Measurements from ENCODE around the gene ROBO1.

Gene ROBO1

DNA sequence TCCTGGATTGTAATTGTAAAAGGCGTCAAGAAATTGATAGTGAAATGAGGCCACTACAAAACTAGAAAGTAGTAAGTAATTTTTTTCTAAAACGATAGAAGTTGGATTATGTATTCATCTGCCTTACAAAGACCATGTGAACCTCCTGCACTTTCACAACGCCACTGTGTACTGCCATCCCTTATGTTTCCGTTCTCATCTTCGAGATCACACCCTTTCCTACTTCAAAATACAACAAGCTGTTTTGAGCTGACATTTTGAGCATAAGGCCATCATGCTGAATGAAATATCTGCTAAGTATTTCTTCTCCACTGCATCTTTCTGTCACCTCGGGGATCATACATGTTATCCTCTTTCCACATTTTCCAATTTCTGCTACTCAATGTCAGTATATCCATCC is 885.5 kb downstream of the ROBO1 start:
- no peak for TF ChIP-seq POLR2A (IDR thresholded peaks at IDR 0.05; ENCODE audit: low read depth, low read length)
- FAIRE-seq: peak; percentile 52

DNA sequence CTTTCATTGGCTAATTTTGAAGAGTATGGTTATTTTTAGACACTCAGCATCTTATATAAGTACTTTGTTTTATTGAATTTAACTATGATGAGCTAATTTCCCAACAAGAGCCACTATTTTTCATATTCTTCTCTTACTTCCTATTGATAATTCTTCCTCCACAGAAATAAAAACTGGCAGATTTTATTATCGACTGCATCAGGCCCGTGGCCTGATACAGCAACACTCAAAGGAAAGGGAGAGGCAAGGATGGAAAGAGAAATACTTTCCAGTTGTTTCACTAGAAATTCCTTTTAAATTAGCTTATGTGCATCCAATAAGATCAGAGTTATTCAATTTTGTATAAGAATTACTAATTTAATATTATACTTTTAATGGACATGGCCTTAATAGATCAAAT is 886.3 kb downstream of the ROBO1 start:
- FAIRE-seq (no peak), DNase-seq (ENCODE audit: insufficient read length, low spot score) (no peak)
- TF ChIP-seq POLR2A (IDR thresholded peaks at IDR 0.05; ENCODE audit: low read depth, low read length): no peak

More for the DNA sequence above, 885.5 kb downstream of the ROBO1 start:
- DNase-seq (ENCODE audit: insufficient read length, low spot score): no peak

DNA sequence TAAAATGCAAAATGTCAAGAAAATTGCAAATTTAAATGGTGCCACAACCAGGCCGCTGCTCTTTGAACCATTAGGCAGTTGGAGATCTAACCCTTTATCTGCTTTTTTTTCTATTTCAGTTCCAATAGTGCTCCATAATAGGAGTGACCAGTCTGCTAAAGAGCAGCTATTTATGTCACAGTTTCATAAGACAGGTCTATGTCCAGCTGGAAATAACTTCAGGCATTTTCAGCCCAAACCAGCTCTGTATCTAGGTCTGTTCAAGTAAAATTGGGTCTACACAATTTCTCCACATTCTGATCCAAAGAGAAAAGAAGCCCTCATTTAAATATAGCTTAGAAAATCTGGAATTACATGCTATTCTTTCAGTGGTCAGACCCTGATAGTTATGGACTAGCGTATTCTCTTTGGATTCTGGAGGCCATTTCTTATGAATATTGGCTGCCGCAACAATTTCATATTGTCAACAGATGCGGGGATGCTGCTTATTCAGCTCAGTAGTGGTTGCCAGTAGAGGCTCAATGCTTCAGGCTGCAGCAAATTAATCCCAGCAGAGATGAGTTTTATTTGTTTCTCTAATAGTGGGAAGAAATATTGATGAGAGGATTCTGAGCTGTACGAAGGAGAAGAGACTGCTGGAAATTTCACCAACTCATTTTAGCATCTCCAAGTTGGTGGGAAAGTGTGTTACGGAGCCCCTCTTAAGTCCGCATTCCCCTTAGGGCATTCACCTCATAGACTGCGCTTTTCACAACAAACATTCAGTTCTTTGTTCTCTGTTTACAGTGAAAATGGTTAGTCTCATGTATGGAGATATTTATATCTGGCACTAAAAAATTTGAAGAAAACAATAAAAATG is 887.0 kb downstream of the ROBO1 start:
- no peak for DNase-seq (ENCODE audit: insufficient read length, low spot score)
- no peak for TF ChIP-seq POLR2A (IDR thresholded peaks at IDR 0.05; ENCODE audit: low read depth, low read length)
- no peak for FAIRE-seq

DNA sequence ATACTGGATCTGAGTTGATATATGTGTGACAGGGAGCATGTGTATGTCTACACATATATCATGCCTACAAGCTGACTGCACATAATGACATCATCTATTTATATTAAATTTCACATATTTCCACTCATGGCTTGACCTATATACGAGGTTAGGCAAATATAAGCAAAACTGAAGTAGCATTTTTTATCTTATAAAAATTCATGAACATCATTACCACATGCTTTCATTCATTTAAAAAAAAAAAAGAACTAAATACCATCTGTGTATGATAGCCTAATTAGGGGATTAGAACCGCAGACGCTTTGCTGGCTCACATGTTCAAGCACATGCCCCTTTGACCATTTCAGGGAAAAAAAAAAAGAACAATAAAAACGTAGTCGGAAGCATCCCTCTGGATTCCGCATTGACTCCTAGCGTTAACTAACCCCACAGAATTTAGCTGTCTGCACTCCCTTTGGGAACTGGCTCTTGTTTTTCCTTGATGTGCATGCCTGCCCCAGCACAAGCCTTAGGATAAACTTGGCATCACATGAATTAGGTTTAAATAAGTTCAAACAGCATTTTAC is 888.4 kb downstream of the ROBO1 start:
- FAIRE-seq (no peak), DNase-seq (ENCODE audit: insufficient read length, low spot score) (no peak)

DNA sequence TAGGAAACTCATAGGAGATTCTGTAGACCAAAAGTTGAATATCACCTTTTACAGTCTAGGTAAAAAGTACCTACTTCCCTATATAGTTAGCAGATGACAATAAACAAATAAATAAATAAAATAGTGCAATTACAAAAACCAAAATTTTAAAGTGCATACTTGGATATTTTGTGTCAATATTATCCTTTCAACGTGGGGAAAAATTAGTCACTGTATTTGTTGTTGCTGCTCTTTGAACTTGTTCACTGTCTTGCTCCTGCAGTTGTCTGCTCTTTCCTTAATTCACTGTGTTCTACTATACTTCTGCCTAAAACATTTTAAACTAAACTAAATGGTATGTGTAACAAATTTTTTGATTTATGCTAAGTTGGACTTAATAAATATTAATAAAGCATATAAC is 889.0 kb downstream of the ROBO1 start:
- TF ChIP-seq POLR2A (IDR thresholded peaks at IDR 0.05; ENCODE audit: low read depth, low read length): no peak
- DNase-seq (ENCODE audit: insufficient read length, low spot score) (no peak), FAIRE-seq (no peak)

More for the DNA sequence above, 888.4 kb downstream of the ROBO1 start:
- TF ChIP-seq POLR2A (IDR thresholded peaks at IDR 0.05; ENCODE audit: low read depth, low read length): no peak

DNA sequence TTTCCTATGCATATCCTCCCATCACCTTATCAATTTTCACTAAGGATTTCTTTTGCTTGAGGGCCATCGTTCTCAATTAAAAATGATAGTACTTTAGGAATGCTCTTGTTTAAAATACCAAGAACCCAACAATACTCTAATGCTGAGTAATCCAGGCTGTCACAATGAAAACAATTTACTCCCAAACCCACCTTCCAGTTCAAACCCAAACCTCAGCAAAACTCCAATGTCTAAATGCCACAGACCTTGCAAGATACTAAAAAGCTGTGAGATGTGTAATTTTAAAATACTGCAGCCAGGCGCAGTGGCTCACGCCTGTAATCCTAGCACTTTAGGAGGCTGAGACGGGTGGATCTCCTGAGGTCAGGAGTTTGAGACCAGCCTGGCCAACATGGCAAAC is 889.8 kb downstream of the ROBO1 start:
- TF ChIP-seq POLR2A (IDR thresholded peaks at IDR 0.05; ENCODE audit: low read depth, low read length): no peak
- peak; percentile 78 for FAIRE-seq
- DNase-seq (ENCODE audit: insufficient read length, low spot score): no peak

DNA sequence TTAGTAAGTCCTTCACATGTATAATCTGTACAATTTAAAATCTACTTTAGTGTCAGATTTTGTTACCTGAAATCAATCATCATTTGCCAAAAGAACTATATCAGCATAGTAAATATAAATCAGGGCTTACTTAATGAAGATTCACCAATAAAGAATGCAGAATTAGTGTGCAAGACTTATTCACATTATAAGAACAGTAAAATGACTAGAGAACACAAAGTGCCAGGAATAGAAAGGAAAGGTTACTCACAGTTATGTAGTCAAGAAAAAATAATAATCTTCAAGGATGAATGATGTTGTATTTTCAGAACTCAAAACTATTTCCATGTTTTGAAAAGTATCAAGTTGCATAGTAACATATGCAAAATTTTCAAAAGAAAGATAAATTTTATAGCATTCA is 891.9 kb downstream of the ROBO1 start:
- DNase-seq (ENCODE audit: insufficient read length, low spot score) (no peak), FAIRE-seq (peak; percentile 50)
- TF ChIP-seq POLR2A (IDR thresholded peaks at IDR 0.05; ENCODE audit: low read depth, low read length): no peak

DNA sequence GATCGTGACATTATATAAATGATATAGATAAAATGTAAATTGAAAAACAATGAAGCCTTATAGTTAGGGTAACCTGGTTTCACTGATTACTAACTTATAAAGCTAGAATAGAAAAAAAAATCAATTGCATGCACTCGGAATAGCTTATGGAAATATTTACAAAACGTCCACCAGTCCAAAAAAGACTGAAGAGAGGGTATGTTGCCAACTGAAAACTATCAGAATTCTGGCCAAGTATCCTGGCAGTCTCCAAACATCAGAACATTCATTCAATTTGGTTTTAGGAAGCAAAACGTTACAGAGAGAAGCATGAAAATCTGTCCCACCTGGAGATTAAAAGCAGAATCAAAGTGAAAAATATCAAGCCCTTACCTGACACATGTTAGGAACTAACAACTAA is 892.4 kb downstream of the ROBO1 start:
- FAIRE-seq: peak; percentile 30
- TF ChIP-seq POLR2A (IDR thresholded peaks at IDR 0.05; ENCODE audit: low read depth, low read length): no peak
- DNase-seq (ENCODE audit: insufficient read length, low spot score): no peak

DNA sequence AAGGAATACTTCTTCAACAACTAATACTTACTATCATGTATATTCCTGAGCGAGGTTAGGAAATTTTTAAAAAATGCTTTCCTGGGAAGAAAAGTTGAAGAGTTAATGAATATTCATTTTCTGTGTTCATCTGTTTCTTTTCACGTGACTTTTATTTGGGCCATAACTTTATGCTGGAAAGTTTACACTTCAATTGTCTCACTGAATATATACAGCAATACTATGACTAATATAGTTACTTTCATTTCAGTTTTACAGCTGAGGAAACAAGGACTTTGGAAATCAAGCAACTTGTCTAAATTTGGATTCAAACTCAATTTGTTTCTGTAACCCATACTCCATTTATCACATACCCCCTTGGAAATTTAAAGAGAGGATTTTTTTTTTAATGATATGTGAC is 894.2 kb downstream of the ROBO1 start:
- FAIRE-seq (peak; percentile 58), DNase-seq (ENCODE audit: insufficient read length, low spot score) (no peak)
- no peak for TF ChIP-seq POLR2A (IDR thresholded peaks at IDR 0.05; ENCODE audit: low read depth, low read length)

DNA sequence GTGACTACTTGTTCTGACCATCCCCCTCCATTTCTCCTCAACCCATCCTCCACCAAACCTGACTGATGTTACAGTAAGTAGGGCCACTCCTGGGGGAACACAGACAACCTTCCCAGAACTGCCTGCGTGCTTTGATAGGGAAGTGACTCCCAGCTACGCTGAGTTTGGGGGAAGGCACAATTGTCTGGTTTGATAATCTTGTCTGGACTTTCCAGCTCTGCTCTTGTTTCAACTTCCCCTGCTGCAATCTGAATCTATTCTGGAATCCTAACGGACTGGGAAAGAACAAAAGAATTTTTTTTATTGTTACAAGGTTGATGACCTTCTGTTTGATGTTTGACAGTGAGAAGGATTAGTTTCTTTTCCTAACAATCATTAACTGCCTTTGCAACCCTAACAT is 895.6 kb downstream of the ROBO1 start:
- no peak for DNase-seq (ENCODE audit: insufficient read length, low spot score)
- FAIRE-seq: peak; percentile 71
- no peak for TF ChIP-seq POLR2A (IDR thresholded peaks at IDR 0.05; ENCODE audit: low read depth, low read length)

DNA sequence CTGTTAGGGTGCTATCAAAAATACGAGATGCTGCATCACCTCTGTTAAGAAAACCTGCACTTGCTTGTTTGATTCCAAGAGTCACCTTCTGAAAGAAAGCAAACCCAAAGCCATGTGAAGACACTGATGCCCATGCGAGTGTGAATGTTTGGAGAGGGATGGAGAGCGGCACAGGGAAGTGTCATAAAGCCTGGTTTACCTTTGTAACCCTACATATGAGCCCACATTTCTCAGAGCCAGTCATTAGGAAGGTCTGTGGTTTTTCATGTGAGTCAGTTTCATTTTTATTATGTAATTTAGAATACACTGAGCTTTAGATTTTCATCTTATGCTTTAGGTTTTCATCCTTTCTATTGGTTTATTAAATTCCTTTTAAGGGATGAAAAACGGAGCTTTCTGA is 896.8 kb downstream of the ROBO1 start:
- FAIRE-seq: peak; percentile 57
- no peak for DNase-seq (ENCODE audit: insufficient read length, low spot score)
- no peak for TF ChIP-seq POLR2A (IDR thresholded peaks at IDR 0.05; ENCODE audit: low read depth, low read length)

DNA sequence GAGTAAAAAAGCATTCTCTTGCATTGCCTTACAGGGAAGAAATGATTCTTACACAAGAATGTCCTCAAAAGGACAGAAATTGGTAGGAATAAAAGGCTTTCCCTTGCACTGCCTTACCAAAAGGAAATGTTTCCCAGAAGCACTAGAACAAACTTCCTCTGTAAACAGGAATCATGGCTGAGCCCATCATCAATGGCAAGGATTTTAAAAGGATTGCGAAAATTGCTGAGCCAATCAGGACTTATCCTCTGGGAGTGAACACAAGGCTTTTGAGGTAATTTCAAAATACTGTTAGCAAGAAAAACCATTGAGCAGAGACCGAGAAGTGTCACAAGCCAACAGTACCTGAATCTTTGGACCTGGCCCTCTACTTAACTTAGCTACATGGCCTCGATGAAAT is 897.3 kb downstream of the ROBO1 start:
- DNase-seq (ENCODE audit: insufficient read length, low spot score) (no peak), FAIRE-seq (no peak)
- no peak for TF ChIP-seq POLR2A (IDR thresholded peaks at IDR 0.05; ENCODE audit: low read depth, low read length)

DNA sequence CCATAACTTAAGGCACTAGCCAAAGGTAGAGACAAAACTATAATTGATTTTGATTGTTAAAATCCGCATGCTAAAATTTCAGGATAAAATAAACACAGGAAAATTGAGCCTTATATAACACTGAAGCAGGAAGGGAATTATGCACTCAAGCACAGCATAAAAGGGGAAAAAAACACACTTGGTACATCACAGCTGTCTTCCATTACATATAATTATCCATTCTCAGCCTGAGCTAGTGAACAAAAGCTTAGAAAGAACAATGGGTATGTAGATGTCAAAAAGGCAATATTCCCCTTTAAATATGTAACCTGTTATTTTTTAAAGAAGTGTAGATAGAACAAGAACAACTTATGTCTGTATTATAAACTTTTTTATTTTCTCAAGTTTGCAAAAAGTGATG is 899.2 kb downstream of the ROBO1 start:
- DNase-seq (ENCODE audit: insufficient read length, low spot score) (no peak), FAIRE-seq (no peak)
- no peak for TF ChIP-seq POLR2A (IDR thresholded peaks at IDR 0.05; ENCODE audit: low read depth, low read length)

DNA sequence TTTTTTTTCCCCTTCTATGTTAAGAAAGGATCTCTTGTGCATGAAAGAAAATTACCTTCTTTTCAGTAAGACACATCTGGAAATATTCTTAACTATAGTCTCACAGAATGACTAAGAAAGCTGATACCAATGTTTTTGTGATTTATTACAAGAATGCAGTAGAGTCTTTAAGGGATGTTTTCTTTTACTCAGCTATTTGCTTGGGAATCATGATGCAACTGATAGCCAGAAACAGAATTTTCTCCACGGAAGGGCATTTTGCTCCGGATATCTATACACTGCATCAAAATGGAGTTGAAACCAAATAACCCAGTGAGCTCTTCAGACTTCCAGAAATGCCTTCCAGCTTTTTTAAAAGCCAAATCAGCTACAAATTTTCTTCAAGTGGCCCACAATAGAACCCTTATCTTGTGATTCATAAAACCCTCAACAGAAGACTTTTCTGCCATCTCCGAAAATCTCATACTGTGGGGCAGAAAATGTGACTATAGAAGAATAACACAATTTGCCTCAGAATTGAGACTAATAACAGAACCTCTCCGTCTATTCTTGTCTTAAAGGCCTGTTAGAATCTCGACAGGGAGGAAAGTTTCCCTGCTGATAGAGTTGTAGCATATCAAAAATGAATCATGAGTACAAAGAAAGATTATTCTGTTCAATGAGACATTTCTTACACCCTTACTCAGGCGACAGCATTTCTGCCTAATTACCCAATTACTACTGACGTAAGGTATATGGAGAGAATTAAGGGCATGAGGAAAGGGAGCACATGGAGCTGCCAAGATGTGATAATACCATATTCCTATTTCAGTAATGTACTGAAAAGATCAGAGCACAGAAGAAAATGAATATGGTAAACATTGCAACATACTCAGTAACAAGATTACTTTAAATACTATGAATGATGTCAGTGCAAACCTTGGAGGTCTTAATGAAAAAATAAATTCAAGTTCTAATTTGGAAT is 900.1 kb downstream of the ROBO1 start:
- FAIRE-seq: no peak
- DNase-seq (ENCODE audit: insufficient read length, low spot score): no peak
- no peak for TF ChIP-seq POLR2A (IDR thresholded peaks at IDR 0.05; ENCODE audit: low read depth, low read length)

Data from H54 (cell line).